OCI-LY1 (cell line): ENCODE results near the gene ZBTB32.

ENCODE experiments used
- H2AFZ ChIP-seq: fragments of 200-600 bp; sonication (generic), shearing (Covaris generic); 2 replicates; pipeline ENCODE4 v1.6.0; 2014; ENCODE audit warnings: antibody characterized with exemption, mild to moderate bottlenecking, low read length
- H3F3A ChIP-seq: fragments of 200-600 bp; sonication (generic), shearing (Covaris generic); 2 replicates; pipeline ENCODE4 v1.6.0; 2014; ENCODE audit warnings: mild to moderate bottlenecking, antibody characterized with exemption, low read length, moderate library complexity; ENCODE audit not compliant: insufficient read depth
- H3K27ac ChIP-seq: fragments of 200-600 bp; sonication (generic); 2 replicates; pipeline ENCODE4 v1.5.1; 2014; ENCODE audit warnings: low read length, mixed run types, mild to moderate bottlenecking, low read depth; ENCODE audit not compliant: poor library complexity, severe bottlenecking
- H3K27me3 ChIP-seq: fragments of 200-600 bp; sonication (generic); 2 replicates; pipeline ENCODE4 v1.6.0; 2014; ENCODE audit warnings: antibody characterized with exemption, mild to moderate bottlenecking, low read length, moderate library complexity; ENCODE audit not compliant: insufficient read depth
- H3K36me3 ChIP-seq: fragments of 200-600 bp; sonication (generic); 2 replicates; pipeline ENCODE4 v1.6.1; 2014; ENCODE audit warnings: mild to moderate bottlenecking, antibody characterized with exemption, low read length, moderate library complexity, mixed read lengths; ENCODE audit not compliant: insufficient read depth
- H3K4me1 ChIP-seq: fragments of 200-600 bp; sonication (generic); 2 replicates; pipeline ENCODE4 v1.5.1; 2014; ENCODE audit warnings: mild to moderate bottlenecking, low read length, moderate library complexity; ENCODE audit not compliant: insufficient read depth, severe bottlenecking
- H3K4me2 ChIP-seq: fragments of 200-600 bp; sonication (generic), shearing (Covaris generic); 2 replicates; pipeline ENCODE4 v1.6.1; 2014; ENCODE audit warnings: low read length
- H3K4me3 ChIP-seq: fragments of 200-600 bp; sonication (generic); 2 replicates; pipeline ENCODE4 v1.5.1; 2014; ENCODE audit warnings: low read length, low read depth, mild to moderate bottlenecking, mixed read lengths; ENCODE audit not compliant: poor library complexity, severe bottlenecking
- H3K79me2 ChIP-seq: fragments of 200-600 bp; shearing (Covaris generic); 2 replicates; pipeline ENCODE4 v1.6.1; 2016; ENCODE audit warnings: mixed run types, low read length, mixed read lengths; ENCODE audit not compliant: insufficient read depth
- H3K9ac ChIP-seq: fragments of 200-600 bp; sonication (generic), shearing (Covaris generic); 2 replicates; pipeline ENCODE4 v1.6.1; 2014; ENCODE audit warnings: mild to moderate bottlenecking, low read length, mixed read lengths
- H3K9me2 ChIP-seq: fragments of 200-600 bp; sonication (generic), shearing (Covaris generic); 2 replicates; pipeline ENCODE4 v1.6.1; 2014; ENCODE audit warnings: low read depth, mild to moderate bottlenecking, low read length, mixed read lengths
- H3K9me3 ChIP-seq: fragments of 200-600 bp; shearing (Covaris generic); 2 replicates; pipeline ENCODE4 v1.6.1; 2014; ENCODE audit warnings: low read length, mixed read lengths
- H4K20me1 ChIP-seq: fragments of 200-600 bp; sonication (generic), shearing (Covaris generic); 2 replicates; pipeline ENCODE4 v1.6.0; 2016; ENCODE audit warnings: mild to moderate bottlenecking, low read length; ENCODE audit not compliant: insufficient read depth
- CTCF ChIP-seq: fragments of 200-600 bp; sonication (generic), shearing (Covaris generic); IDR thresholded peaks from 2 replicates; pipeline ENCODE4 v1.5.1; 2017; ENCODE audit warnings: mild to moderate bottlenecking, antibody characterized with exemption, low read length, moderate library complexity, mixed read lengths
- EZH2 ChIP-seq: fragments of 200-600 bp; sonication (generic), shearing (Covaris generic); IDR thresholded peaks from 2 replicates; pipeline ENCODE4 v1.8.0; 2017; ENCODE audit warnings: borderline replicate concordance, mixed run types, mild to moderate bottlenecking, antibody characterized with exemption, low read length, moderate library complexity, mixed read lengths

The ZBTB32 gene

GRCh38 chr19:35733180-35734125, 29.1 kb downstream of the ZBTB32 start:
- Histone ChIP-seq H4K20me1 (no peaks in the 10 kb centered on the region), H3K4me1 (no peaks in the 10 kb centered on the region), H3K9ac (no peak overlapping the region), H3K27ac (no peak overlapping the region), H3F3A (no peaks in the 10 kb centered on the region), H3K9me2 (no peaks in the 10 kb centered on the region), H3K79me2 (no peaks in the 10 kb centered on the region), H3K27me3 (no peaks in the 10 kb centered on the region), H3K4me2 (no peak overlapping the region), H3K9me3 (no peaks in the 10 kb centered on the region), H2AFZ (no peak overlapping the region), H3K36me3 (peaks cover 91% of the 10 kb centered on the region), H3K4me3 (no peak overlapping the region)
- TF ChIP-seq CTCF (no peak), EZH2 (no peak)

- TF ChIP-seq CTCF, result no peak
- TF ChIP-seq EZH2, result no peak
- H3K9ac ChIP-seq, result no peak overlapping the region
- no peaks in the 10 kb centered on the region for H3K9me2 ChIP-seq
Observed at GRCh38 chr19:35734273-35734672, 29.9 kb downstream of the ZBTB32 start.

DNA sequence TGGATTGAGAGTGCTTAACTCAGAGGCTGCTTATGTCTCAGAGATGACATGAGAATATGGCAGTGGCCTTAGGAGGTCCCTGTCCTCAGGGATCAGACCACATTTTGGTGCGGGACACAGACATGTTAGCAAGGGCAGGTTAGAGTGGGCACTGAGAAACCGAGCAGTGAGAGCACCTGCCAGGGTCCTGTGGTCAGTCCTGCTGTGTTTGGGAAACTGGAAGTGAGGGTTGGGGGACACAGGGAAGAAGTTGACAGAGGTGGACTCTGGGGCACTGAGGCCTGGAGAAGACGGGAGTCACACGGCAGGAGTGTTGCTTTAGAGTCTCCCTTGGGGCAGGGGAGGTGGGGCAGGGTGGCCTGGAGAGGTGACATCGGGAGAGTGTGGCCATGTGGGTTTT, 30.5 kb downstream of the ZBTB32 start:
- H3K4me2 ChIP-seq, result no peak overlapping the region
- no peak overlapping the region for H3K27ac ChIP-seq
- TF ChIP-seq EZH2 (no peak), CTCF (no peak)
- H3K4me1 ChIP-seq, result peaks cover 4% of the 10 kb centered on the region
- no peaks in the 10 kb centered on the region for H3K27me3 ChIP-seq
- H3F3A ChIP-seq, result no peaks in the 10 kb centered on the region
- no peaks in the 10 kb centered on the region for H3K9me2 ChIP-seq
- no peaks in the 10 kb centered on the region for H3K79me2 ChIP-seq
- H3K9ac ChIP-seq, result no peak overlapping the region
- H3K9me3 ChIP-seq, result no peaks in the 10 kb centered on the region
- H4K20me1 ChIP-seq, result no peaks in the 10 kb centered on the region
- peaks cover 85% of the 10 kb centered on the region for H3K36me3 ChIP-seq
- H3K4me3 ChIP-seq, result no peak overlapping the region
- no peak overlapping the region for H2AFZ ChIP-seq

More at GRCh38 chr19:35734273-35734672, 29.9 kb downstream of the ZBTB32 start:
- H3K4me3 ChIP-seq, result no peak overlapping the region
- H3K79me2 ChIP-seq, result no peaks in the 10 kb centered on the region
- no peaks in the 10 kb centered on the region for H3F3A ChIP-seq
- H3K4me1 ChIP-seq, result no peaks in the 10 kb centered on the region
- no peak overlapping the region for H2AFZ ChIP-seq
- no peaks in the 10 kb centered on the region for H3K27me3 ChIP-seq
- H3K27ac ChIP-seq, result no peak overlapping the region
- H3K4me2 ChIP-seq, result no peak overlapping the region
- H3K9me3 ChIP-seq, result no peaks in the 10 kb centered on the region
- no peaks in the 10 kb centered on the region for H4K20me1 ChIP-seq
- H3K36me3 ChIP-seq, result peaks cover 91% of the 10 kb centered on the region
